ENCODE data around the gene GALK1.

GRCh38 chr17:75727391-75727790 is 37.6 kb downstream of the GALK1 start:
- TF ChIP-seq, protein P1, sequence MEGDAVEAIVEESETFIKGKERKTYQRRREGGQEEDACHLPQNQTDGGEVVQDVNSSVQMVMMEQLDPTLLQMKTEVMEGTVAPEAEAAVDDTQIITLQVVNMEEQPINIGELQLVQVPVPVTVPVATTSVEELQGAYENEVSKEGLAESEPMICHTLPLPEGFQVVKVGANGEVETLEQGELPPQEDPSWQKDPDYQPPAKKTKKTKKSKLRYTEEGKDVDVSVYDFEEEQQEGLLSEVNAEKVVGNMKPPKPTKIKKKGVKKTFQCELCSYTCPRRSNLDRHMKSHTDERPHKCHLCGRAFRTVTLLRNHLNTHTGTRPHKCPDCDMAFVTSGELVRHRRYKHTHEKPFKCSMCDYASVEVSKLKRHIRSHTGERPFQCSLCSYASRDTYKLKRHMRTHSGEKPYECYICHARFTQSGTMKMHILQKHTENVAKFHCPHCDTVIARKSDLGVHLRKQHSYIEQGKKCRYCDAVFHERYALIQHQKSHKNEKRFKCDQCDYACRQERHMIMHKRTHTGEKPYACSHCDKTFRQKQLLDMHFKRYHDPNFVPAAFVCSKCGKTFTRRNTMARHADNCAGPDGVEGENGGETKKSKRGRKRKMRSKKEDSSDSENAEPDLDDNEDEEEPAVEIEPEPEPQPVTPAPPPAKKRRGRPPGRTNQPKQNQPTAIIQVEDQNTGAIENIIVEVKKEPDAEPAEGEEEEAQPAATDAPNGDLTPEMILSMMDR (IDR thresholded peaks at IDR 0.05; ENCODE audit: poor library complexity): no peak
- TF ChIP-seq EZH2 (IDR thresholded peaks at IDR 0.05; ENCODE audit: borderline replicate concordance): no peak
